Activated CD8-positive, alpha-beta memory T cell treated with anti-CD3 and anti-CD28 coated beads, Interleukin-2, amount 50 U/mL, for 4 hours (primary cell): ENCODE data around the gene SLC29A2.

Experiments used
- DNase-seq: peaks from one replicate; pipeline ENCODE4 v3.0.0-alpha.2; 2020

Gene SLC29A2

DNA sequence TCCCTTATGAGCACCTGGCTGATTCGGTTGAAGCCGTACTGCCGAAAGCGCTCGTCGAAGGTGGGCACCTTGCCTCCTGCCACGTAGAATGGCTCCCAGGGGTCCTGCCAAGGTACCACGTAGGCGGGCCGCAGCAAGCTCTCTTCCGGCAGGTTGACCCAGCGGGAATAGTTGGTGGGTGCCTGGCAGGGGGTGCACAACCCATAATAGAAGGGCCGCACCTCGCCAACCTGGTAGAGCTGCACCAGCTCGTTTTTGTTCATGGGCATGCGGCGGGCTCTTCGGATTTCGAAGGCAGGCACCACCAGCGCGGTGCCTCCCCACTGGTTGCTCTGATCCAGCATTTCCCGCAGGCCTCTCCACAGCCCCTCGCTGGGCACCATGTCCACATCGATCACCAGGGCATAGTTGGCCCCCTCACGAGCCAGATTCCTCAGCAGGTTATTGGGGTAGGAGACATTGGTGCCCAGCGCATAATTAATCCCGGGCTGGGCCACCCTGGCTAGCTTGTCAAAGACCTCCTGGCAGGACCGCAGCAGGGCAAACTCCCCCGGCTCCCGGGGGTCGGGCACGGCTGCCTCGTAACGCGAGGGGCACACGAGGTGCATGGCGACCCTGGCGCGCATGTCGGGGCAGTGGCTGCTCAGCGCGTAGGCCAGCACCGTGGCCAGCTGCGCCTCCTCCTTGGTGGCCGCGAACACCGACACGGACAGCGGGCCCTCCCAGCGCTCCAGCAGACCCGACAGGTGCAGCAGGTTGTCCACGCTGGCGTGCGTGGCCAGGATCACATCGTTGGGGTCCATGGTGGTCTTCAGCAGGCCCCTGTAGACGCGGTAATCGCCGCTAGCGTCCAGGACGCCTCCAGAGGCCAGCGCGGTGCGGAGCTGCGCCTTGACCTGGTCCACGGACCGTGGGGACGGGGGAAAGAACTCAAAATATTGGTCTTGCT lies 24.8 kb downstream of the SLC29A2 start:
- no peak for DNase-seq

DNA sequence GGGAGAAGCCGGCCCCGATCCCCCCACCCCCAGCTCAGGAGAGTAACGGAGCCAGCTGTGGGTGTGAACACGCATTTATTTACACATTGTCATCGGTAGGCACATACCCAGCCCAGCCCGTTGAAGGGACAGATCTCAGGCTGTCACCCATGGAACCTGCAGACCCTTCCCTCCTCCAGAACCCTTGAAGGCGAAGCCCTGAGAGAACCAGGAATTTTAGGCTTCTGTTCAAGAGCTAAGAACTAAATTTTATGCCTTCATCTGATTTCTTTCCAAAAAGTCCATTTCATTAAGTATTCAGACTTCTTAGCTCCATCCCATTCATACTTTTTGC lies 26.3 kb downstream of the SLC29A2 start:
- no peak for DNase-seq

DNA sequence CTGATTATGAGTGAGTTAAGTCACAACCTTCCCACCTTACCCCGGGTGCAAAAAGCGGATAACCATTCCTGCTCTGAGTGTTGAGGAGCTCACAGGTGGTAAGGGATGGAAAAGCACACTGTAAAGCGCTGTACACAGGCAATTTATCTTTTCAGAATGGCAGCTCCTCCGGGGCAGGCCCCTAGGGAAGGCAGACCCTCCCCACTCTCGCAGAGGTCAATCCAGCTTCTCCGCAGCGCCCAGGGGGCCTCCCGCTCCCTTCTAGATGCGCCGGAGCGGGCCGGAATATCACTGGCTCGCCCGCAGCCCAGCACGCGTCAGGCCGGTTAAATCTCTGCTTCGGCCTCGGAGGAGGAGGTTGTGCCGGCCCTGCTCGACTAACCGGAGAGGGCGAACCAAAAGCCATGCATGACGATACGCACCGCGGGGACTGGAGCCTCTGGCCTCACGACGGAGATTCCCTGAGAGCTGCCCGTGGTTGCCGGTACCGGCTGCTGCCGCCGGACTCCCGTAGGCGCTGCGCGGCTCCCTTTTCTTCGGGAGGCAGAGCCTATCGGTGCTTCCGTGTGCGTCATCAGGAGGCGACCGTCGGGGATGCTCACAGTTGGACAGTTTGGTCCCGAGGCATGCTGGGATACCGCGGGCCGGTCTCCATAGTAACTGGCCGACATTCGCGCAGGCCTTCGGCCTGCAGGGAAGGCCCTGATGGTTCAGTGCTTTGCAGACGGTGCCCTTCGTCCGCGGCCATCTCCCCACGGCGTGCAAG lies 26.8 kb downstream of the SLC29A2 start, which contains the start of gene BRMS1:
BRMS1 (minus strand) TSS at position 555 of the 766 bp plus-strand sequence. CDS start 2,870 bp downstream, outside the sequence.
- peak; percentile 98 for DNase-seq

DNA sequence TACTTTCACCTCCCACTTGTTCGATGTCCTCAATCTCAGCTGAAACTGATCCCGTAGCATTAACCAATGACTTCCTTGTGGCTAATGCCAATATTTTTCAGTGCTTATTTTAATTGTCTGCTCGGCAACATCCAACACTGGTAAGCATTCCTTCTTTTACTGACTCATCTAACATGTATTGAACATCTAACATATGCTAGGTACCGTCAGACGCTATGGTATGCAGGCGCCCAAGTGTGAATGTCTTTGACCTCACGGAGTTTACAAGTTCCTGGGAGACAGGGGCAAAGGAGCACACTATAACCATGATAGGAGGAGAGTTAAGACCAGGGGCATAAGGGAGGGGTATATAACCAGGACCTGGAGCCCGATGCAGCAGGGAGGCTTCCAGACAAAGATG lies 28.4 kb downstream of the SLC29A2 start:
- DNase-seq, result no peak

DNA sequence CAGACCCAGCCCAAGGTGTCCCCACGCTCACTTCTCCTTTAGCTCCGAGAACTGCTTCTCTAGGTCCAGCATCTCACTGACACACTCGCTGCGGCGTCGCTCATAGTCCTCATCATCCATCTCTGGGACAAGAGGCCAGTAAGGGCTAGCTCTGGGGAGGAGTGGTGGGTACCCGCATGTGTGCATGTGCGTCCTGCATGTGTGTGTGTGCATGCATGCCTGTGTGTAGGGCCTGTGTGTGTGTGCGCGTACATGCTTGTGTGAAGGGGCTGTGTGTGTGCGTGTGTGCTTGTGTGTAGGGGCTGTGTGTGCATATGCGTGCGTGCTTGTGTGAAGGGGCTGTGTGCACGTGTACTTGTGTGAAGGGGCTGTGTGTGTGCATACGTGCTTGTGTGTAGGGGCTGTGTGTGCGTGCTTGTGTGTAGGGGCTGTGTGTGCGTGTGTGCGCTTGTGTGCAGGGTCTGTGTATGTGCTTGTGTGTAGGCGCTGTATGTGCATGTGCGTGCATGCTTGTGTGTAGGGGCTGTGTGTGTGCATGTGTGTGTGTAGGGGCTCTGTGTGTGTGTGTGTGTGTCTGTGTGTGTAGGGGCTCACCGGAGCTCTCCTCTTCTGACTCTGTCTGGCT lies 29.9 kb downstream of the SLC29A2 start:
- DNase-seq, result no peak

DNA sequence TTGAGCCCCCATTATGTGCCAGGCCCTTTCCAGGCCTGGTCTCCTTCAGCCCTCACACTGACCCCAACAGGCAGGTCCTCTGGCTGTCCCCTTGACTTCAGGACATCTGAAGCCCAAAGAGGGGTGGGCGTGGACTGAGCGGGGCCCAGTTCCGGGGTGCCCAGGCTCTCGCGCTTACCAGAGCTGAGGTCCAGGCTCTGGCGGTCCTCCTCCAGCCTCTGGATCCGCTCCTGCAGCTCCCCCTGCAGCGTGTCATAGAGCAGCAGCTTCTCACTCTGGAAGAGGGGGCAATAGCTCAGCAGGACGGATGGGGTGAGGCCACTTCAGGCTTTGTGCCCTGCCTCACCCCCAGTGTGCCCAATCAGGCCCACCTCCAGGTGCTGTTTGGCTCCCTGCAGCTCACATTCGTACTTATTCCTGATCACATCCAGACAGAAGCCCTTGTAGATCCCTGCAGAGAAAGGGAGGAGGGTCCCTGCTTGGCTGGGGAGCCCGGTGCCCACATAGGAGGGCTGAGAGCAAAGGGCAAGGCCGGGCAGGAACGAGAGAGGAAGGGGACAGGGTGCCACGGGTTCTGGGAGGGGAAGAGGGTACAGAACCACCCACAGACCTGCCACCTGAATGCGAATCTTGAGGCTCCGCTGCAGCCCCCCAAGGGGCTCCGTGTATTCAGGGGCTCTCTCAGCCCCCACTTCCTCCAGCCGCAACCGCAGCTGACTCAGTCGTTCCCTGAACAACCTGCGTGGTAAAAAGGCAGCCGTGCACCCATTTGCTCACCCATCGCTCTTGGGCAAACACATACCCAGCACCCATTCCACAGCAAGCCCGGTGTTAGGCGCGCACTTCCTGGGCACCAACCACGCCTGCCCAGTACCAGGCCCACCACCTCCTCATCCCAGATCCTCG lies 30.7 kb downstream of the SLC29A2 start:
- DNase-seq, result no peak

DNA sequence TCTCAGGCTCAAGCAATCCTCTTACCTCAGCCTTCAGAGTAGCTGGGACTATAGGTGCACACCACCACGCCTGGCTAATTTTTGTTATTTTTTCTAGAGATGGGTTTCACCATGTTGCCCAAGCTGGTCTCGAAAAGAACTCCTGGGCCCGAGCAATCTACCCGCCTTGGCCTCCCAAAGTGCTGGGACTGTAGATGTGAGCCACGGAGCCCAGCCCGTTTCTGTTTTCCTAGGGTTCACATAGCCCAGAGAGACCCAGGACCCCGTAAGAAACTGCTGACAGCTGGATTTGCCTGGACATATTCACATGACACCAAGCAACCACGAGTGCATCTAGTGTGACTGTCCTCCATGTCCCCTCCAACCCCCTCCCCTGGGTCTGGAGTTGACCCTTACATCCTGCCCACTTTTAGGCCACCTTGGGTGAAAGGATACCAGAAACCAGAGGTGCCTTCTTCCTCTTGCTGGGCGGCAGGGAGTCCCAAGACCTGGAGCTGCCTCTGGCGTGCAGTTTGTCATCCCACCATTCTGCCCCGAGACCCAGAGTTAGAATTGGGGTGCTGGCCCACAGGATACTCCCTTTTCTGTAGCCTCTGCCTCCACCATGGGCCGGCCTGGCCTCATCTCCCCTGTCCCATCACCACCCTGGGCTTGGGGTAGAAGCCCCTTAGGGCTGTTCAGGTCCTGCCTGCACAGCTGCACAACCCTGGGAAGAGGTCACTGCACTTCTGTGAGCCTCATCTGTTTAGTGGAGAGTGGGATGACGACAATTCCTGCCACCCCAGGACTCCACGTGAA lies 31.7 kb downstream of the SLC29A2 start:
- no peak for DNase-seq

DNA sequence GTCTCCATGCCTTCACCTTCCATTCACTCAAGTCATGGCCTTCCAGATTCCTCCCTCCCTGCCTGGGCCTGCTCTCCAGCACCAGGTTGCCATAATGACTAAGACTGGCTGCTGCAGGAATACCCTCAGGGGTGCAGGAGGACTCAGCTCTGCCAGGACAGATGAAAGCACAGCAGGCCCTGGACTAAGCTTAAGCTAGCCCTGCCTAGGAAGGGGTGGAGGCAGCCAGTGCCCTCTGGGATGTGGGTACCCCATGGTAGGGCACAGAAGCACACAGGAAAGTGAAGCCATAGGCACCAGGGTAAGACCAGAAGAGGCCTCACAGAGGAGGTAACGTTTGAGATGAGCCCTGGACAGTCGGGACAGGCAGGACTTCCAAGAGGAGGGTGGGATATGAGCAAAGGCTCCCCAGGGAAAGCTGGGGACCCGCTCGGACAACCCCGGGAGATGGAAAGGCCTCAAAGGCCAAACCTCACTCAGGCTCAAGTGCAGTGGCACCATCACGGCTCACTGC lies 32.3 kb downstream of the SLC29A2 start:
- DNase-seq, result no peak

DNA sequence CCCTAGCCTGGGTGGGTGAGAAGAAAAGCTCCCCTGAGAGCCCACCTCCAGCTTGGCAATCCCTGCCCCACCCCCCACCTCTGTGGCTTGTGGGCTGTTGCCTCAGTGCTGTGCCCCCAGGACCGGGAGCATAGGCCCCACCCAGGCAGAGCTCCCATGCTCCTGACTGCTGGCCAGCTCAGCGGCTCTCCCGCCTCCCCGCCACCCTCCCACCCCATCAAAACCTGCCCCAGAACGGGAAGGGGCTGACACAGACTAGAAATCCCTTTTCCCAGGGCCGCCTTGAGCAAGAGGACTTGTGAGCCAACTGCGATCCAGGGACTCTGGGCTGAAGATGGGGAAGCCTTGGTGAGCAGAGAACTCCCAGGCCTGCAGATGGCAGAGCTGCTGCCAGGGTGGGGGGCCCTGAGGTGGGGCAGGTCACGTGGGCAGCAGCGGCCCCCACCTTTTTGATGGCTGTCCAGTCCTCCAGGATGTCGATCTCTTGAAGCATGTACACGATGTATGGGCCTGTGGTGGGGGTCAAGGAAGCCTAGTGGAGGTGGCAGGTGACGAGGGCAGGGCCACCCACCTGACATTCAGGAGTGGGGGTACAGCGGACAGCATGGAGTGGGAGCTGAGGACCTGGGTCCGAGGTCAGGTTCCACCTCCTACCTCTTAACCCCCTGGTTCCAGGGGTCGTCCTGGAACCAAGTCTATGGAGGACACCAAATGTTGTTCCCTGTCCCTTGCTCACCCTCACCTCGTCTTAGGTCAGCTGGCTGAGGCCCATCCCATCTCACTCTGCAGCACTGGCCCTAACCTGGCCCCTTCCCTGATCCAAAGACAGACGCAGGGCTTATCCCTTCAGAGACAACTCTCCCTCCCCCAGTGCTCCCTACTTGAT lies 33.0 kb downstream of the SLC29A2 start:
- no peak for DNase-seq

DNA sequence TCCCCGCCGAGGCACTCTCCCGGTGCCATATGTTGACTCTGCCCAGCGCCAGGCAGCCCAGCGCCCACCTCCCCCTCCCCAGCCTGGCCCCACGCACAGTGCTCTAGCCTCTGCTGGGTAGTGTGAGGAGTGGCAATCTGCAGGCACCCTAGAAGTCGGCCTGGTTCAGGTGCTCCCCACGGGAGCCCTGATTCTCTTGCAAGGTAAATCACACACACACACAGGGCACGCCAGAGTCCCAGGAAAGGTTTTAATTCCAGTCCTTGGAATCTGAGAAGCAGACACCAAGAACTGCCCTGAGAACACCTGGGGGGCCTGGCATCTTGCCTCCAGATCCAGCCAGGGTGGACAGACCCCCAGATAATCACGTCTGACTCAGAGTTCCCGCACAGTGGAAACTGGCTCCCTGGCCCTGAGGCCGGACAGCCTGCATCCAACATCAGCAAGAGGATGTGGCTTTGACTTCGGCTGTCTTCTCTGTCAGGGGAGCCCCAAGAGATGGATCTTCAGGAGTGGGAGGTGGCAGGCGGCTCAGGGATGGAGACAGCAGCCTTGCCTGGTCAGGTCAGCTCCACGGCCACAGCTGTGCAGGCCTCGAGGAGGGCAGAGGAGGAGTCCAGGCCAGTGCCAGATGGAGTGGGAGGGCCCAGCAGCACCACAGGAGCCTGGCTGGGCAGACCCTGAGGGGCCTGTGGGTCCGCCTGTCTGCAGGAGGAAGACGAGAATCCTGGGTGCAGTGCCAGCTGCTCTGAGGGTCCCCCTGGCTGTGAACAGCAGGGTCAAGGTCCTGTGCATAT lies 34.3 kb downstream of the SLC29A2 start:
- DNase-seq, result no peak

DNA sequence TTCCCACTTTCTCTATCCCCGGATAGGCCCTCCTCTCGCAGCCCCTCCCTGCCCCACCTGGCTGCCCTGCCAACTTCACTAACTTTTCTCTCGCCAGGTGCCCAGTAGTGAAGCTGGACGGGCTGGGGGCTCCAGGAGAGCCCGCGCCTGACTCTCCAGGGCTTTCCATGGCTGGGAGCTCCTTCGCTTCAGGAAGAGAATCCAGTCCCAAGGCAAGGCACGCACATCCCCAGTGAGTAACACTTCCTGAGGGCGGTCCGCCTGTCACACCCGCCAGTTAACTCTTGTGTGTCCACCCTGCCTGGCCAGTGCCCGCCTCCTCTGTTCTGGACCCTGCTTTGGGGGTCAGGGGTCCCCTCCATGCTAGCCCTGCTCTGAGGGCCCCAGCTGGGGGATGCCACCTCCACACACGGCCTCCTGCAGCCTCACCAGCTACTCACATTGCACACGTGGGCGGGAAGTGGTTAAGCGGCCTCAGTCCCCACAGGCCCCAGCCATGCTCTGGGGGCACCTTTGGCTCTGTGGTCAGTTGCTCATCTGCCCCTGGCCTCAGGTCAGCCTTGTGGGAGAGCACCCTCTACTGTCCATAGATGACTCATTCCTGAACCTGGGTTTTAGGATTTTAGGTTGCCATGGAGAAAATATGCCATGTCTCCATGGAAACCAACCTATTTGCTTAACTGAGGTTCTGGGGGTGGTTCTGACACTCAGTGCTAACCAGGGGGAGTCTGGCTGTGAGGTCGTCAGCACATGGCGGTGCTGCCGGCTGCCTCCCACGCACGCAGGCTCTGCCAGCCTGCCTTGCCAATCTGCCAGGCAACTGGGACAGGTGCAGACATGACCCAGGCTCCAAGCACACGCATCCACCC lies 35.1 kb downstream of the SLC29A2 start, which contains the start of gene RIN1:
RIN1 (minus strand) TSS at position 201 of the 869 bp plus-strand sequence; CDS start at position 169, 32 bp downstream.
- DNase-seq, result peak; percentile 59

DNA sequence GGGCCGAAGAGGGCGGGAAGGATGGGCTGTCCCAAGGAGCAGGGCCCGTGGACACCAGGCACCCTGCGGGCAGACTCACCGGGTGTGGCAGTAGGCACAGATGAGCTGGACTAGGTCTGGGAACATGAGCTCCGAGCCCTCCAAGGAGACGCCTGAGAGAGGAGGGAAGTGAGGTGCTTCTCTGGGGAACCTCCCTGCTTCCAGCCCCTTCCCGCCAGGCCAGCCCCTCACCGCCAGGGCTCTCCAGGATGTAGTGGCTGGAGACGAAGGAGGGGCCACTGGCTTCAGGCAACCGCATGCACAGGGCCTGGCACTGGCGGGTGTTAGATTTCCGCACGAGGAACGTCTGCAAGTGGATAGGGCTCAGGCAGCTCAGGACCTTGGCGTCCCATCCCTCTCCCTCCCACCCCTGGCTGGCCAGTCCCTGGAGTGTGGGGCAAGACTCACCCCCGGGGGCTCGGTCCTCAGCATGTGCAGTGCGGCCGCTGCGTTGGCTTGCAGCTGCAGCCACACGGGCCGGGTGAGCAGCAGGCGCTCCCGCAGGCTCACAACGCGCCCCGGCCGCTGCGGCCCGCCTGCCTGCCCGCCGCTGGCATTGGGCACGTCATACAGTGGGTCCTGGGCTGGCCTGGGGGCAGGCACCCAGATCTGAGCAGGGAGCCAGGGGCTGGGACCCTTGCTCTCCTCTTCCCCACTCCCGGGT lies 35.9 kb downstream of the SLC29A2 start:
- DNase-seq, result no peak

DNA sequence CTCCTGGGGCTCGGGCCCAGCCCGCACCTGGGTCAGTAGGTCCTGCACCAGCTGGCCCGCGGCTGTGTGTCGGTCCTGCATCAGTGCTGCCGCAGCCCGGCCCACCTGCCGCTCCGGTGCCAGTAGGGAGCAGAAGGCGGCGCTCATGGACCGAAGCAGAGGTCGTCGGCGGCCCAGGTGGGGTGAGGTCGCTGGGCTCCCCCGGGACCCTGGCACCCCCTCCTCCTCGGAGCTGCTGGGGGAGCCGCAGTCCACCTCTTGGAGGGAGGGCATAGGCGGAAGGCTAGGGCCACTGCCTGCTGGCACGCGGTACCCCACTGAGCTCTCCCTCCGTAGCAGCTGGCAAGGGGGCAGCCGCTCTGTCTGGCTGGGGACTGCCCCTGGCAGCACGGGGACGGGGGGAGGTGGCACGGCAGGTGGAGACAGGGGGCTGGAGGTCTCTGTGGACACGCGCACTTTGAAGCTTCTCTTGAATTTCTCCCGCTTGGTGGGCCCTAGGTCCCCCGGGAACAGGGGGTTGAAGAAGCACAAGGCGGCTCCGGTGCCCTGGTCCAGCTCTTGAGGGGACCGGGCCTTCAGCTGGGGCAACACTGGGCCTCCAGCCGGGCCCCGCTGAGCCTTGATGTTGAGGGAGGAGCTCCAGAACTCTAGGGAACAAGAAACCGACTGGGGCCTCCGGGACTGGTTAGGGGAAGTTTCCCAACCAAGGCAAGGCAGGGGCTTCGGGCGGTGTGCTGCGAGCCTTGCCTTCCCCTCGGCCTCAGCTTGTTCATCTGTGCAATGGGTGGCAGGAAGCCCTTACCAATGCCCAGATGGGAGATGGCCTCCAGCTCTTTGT lies 36.7 kb downstream of the SLC29A2 start:
- DNase-seq, result no peak

DNA sequence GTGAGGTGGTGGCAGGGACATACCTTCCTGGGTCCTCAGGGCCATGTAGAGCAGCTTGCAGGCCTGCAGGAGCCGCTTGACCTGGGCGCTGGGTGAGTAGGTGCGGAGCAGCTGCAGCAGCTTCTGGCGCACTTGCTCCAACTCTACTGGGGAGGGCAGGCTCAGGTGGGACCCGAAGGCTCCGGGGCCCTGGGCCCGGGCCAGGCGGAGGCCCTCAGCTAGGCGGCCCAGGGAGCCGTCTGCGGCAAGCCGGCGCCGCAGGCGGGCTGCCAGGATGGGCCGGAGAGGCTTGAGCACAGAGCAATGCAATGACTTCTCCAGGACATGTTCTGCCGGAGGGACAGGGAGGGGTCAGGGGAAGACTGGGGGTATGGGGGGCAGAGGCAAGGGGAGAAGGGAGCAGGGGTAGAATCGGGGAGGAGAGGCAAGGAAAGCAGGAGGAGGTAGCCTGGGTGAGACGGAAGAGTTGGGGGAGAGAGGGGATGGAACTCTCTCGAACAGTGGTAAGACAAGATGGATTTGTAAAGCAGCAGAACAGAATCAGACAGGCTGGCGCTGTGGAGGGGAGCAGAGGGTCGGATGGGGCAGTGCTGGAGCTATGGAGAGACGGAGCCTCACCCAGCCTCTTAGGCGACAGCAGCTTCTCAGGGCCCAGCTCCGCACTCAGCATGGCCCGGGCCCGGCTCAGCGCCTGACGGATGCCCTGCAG lies 37.5 kb downstream of the SLC29A2 start:
- DNase-seq, result no peak

DNA sequence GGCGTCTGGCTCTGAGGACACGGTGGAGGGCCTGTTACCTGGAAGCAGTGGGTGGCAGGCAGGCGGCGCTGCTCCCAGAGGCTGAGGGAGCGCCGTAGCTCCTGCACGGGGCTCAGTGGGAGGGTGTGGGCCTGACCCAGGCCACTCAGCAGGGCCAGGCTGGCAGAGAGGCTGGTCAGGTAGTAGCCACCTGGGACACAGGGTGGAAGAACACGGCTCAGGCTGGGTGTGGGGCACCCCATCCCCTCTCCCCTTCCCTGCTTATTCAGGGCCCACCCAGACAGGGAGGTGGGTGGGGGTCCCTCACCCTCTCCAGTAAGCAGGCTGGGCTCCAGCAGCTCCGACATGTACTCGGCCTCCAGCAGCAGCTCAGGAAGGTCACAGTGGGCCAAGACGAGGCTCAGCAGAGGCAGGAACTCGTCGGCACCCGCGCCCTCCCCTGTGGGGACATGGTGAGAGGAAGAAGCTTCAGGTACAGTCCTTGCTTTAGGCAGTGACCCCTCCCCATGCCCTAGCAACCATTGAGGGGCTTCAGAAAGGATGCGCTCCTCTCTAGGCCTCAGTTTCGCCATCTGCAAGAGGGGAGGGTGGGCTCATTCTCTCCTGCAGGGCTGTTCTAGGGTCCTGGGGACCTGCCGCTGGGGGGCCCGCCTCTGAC lies 38.2 kb downstream of the SLC29A2 start:
- no peak for DNase-seq
